GM12878 (cell line): ENCODE measurements around the gene DCLRE1B. TPM values are rescaled to one million over a fixed set of nuclear protein-coding genes. Genes with fewer than 3 reads are reported as not detected.

Experiments
- ATAC-seq: fragments of 200-7000 bp; cut with Tn5 transposase; 3 replicates; pipeline ENCODE4 v1.9.1; 2020; ENCODE audit warnings: mild to moderate bottlenecking, moderate library complexity
- BruUV-seq: library from RNA; stranded (reverse); fragments of 400-500 nt; replicated peaks from 2 replicates; lab custom pipeline; 2021; lab: Mats Ljungman, UMichigan
- CTCF ChIA-PET: fragments of 300-600 bp; sonication (Branson Sonifier 250); formaldehyde crosslinking; extraction: SDS; loops from one replicate; lab custom pipeline; 2021; ENCODE audit warnings: inconsistent platforms; lab: Yijun Ruan, JAX
- POLR2A ChIA-PET: fragments of 350-600 bp; formaldehyde crosslinking; extraction: SDS; loops from one replicate; lab custom pipeline; 2021; ENCODE audit warnings: inconsistent platforms; lab: Charles Lee
- RAD21 ChIA-PET: fragments of 300-600 bp; sonication (Branson Sonifier 250); formaldehyde crosslinking; loops from one replicate; lab custom pipeline; 2023; ENCODE audit warnings: antibody characterized with exemption; ENCODE audit not compliant: unreplicated experiment; lab: Charles Lee
- SMC1A ChIA-PET: fragments of 300-600 bp; sonication (Branson Sonifier 250); formaldehyde crosslinking; loops from one replicate; lab custom pipeline; 2023; ENCODE audit not compliant: unreplicated experiment, uncharacterized antibody; lab: Charles Lee
- DNase-seq: peaks from one replicate; pipeline ENCODE4 v3.0.0-alpha.2; 2011; ENCODE audit warnings: low read depth, low spot score
- FAIRE-seq: peaks from 3 replicates; lab custom pipeline; 2011; peaks lifted over from hg19 to GRCh38; lab: Jason Lieb, UNC
- H2AFZ ChIP-seq: 2 replicates; pipeline ENCODE4 v1.6.0; 2011; ENCODE audit warnings: low read depth, low read length, control low read depth; ENCODE audit not compliant: control insufficient read depth
- H3K27ac ChIP-seq: 2 replicates; pipeline ENCODE4 v1.5.1; 2011; ENCODE audit warnings: control low read depth; ENCODE audit not compliant: control insufficient read depth, insufficient read depth
- H3K27me3 ChIP-seq, 2 experiments: replicated peaks in 1 of 2; 2 replicates each; pipeline versions ENCODE4 v1.6.0 to v1.6.1; 2011; ENCODE audit warnings: low read length in 1 of 2; ENCODE audit not compliant: control insufficient read depth in 2 of 2, insufficient read depth in 2 of 2
- H3K36me3 ChIP-seq, 2 experiments: 2 replicates each; pipeline ENCODE4 v1.5.1; 2011; ENCODE audit warnings: low read length in 1 of 2; ENCODE audit not compliant: control insufficient read depth in 2 of 2, insufficient read depth in 2 of 2
- H3K4me1 ChIP-seq: 2 replicates; pipeline ENCODE4 v1.6.1; 2011; ENCODE audit warnings: mild to moderate bottlenecking, low read length, moderate library complexity, mixed read lengths; ENCODE audit not compliant: control insufficient read depth, insufficient read depth
- H3K4me2 ChIP-seq: 2 replicates; pipeline ENCODE4 v1.6.0; 2011; ENCODE audit warnings: control low read depth; ENCODE audit not compliant: control insufficient read depth, insufficient read depth
- H3K4me3 ChIP-seq: fragments of 200-600 bp; sonication (generic); 2 replicates; pipeline ENCODE4 v1.5.1; 2016
- H3K79me2 ChIP-seq: 2 replicates; pipeline ENCODE4 v1.6.0; 2011; ENCODE audit warnings: low read length; ENCODE audit not compliant: control insufficient read depth, insufficient read depth
- H3K9ac ChIP-seq: 2 replicates; pipeline ENCODE4 v1.8.0; 2011; ENCODE audit warnings: low read length, control low read depth, mixed read lengths; ENCODE audit not compliant: control insufficient read depth, insufficient read depth
- H3K9me3 ChIP-seq: replicated peaks from 3 replicates; pipeline ENCODE4 v1.5.1; 2011; ENCODE audit warnings: mild to moderate bottlenecking, low read length; ENCODE audit not compliant: control insufficient read depth, insufficient read depth
- H4K20me1 ChIP-seq: 2 replicates; pipeline ENCODE4 v1.6.0; 2011; ENCODE audit not compliant: control insufficient read depth, insufficient read depth
- IKZF2 ChIP-seq, 2 experiments: fragments of 450-650 bp; IDR thresholded peaks; 2 replicates each; pipeline ENCODE4 v1.6.1; 2017; ENCODE audit warnings: mild to moderate bottlenecking in 2 of 2, moderate library complexity in 2 of 2
- MTA2 ChIP-seq: fragments of 450-650 bp; IDR thresholded peaks from 2 replicates; pipeline ENCODE4 v1.6.1; 2016; ENCODE audit warnings: low read depth, mild to moderate bottlenecking, moderate library complexity
- MYC ChIP-seq: IDR thresholded peaks from 2 replicates; pipeline ENCODE4 v1.6.1; 2011; ENCODE audit warnings: mild to moderate bottlenecking, low read length, moderate library complexity, inconsistent platforms; ENCODE audit not compliant: insufficient read depth, insufficient replicate concordance, insufficient read length, severe bottlenecking
- NBN ChIP-seq: fragments of 450-650 bp; IDR thresholded peaks from 2 replicates; pipeline ENCODE4 v1.6.1; 2016
- POLR2AphosphoS2 ChIP-seq: IDR thresholded peaks from 2 replicates; pipeline ENCODE4 v1.6.1; 2011; ENCODE audit warnings: low read depth, mild to moderate bottlenecking, low read length, improper control_type of control experiment, moderate library complexity
- RAD21 ChIP-seq: IDR thresholded peaks from 2 replicates; pipeline ENCODE4 v1.6.1; 2011; ENCODE audit warnings: mild to moderate bottlenecking, low read depth, low read length, moderate library complexity; ENCODE audit not compliant: insufficient read depth
- RUNX3 ChIP-seq: IDR thresholded peaks from 2 replicates; pipeline ENCODE4 v1.6.1; 2012; ENCODE audit warnings: low read length, inconsistent platforms
- SMAD5 ChIP-seq: IDR thresholded peaks from 2 replicates; pipeline ENCODE4 v1.6.1; 2016; ENCODE audit warnings: antibody characterized with exemption, low read depth
- SRF ChIP-seq, 2 experiments: IDR thresholded peaks; 2 replicates each; pipeline ENCODE4 v1.6.1; 2011; ENCODE audit warnings: low read depth in 2 of 2, low read length in 2 of 2, mild to moderate bottlenecking in 1 of 2, moderate library complexity in 1 of 2
- TBL1XR1 ChIP-seq: IDR thresholded peaks from 2 replicates; pipeline ENCODE4 v1.6.1; 2012; ENCODE audit warnings: low read depth, low read length, improper control_type of control experiment
- TCF12 ChIP-seq: IDR thresholded peaks from 2 replicates; pipeline ENCODE4 v1.6.1; 2011; ENCODE audit warnings: low read depth, mild to moderate bottlenecking, low read length
- WGBS: methylation state at CpG from one replicate; pipeline ENCODE4 v1.1.6; 2016; ENCODE audit warnings: low lambda C conversion rate; ENCODE audit not compliant: insufficient replicate concordance, insufficient coverage; ENCODE audit errors: missing lambda C conversion rate; 5-methylcytosine and 5-hydroxymethylcytosine counted together
- in situ Hi-C: fragments of 300-500 bp; cut with MboI; formaldehyde crosslinking; loops from 9 replicates; pipeline ENCODE4 v1.14.3; 2018; ENCODE audit warnings: mixed read lengths
- intact Hi-C: fragments of 100-400 bp; cut with micrococcal nuclease; formaldehyde crosslinking; loops from one replicate; pipeline ENCODE4 v1.14.2; 2022; ENCODE audit not compliant: unreplicated experiment
- polyA plus RNA-seq, 11 experiments: library from polyadenylated mRNA; depleted of rRNA in 4 of 11; unstranded in 6 of 11; stranded (reverse) in 5 of 11; fragments of >200 nt; fragmentation: Nextera tagmentation in 4 of 11; fragmentation: Illumina TruSeq in 1 of 11; extraction: Ambion mirVana in 4 of 11; extraction: Trizol in 1 of 11; gene quantifications; 1 replicate in 1 of 11; 2 replicates in 10 of 11; pipeline versions ENCODE4 v1.2.1 to v1.2.3, GENCODE V29; 2011 to 2016; ENCODE audit warnings: inconsistent platforms in 2 of 11, missing spikeins in 2 of 11, low read depth in 1 of 11
- total RNA-seq, 4 experiments: library from RNA; depleted of rRNA in 3 of 4; stranded (reverse); fragments of >200 nt in 3 of 4; fragmentation: Illumina TruSeq in 1 of 4; extraction: Trizol in 1 of 4; gene quantifications; 2 replicates each; pipeline versions ENCODE4 v1.2.1 to v1.2.3, GENCODE V29; 2013 to 2021
- TF ChIP-seq, protein P1 (sequence below): fragments of 450-650 bp; conservative IDR thresholded peaks from 2 replicates; pipeline ENCODE4 v1.6.1; 2017; ENCODE audit warnings: mild to moderate bottlenecking, moderate library complexity
- TF ChIP-seq, protein P2 (sequence below): fragments of 450-650 bp; formaldehyde crosslinking; IDR thresholded peaks from 2 replicates; pipeline ENCODE4 v1.5.0; 2022; ENCODE audit warnings: mild to moderate bottlenecking, missing genetic modification characterization
- TF ChIP-seq, protein P3 (sequence below): IDR thresholded peaks from 2 replicates; pipeline ENCODE4 v1.6.1; 2012; ENCODE audit warnings: improper control_type of control experiment, low read depth, low read length; ENCODE audit not compliant: insufficient replicate concordance

DCLRE1B gene
- total and polyA plus RNA-seq, 10 of the 15 experiments (the other 5 are each of a cell fraction or from before 2014, with no cell fraction given) = 5.4 to 18.3 (median 13.4) TPM

DNA sequence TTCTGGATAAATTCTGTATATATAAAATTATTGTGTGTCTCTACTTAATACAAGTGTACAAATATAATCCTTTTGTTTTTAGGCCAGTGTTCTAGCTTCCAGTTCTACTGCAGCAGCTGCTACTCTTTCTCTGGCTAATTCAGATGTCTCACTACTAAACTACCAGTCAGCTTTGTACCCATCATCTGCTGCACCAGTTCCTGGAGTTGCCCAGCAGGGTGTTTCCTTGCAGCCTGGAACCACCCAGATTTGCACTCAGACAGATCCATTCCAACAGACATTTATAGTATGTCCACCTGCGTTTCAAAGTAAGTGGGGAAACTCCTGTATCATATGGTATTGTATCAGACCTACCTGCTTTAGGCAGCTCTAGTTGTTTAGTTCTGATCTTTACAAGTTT lies 52.9 kb downstream of the DCLRE1B start:
- ChIA-PET CTCF (interaction anchor here (0.9 kb wide), 1 partner anchor 180 kb away, joined by 3 read pairs; no protein-coding TSS in a partner anchor), RAD21 (interaction anchor here (1.1 kb wide), 1 partner anchor 28 kb away, joined by 3 read pairs; no protein-coding TSS in a partner anchor), POLR2A (interaction anchor here (1.1 kb wide), 1 partner anchor 10 kb away, joined by 3 read pairs; no protein-coding TSS in a partner anchor), SMC1A (interaction anchor here (1.4 to 1.5 kb wide), 2 partner anchors 9 to 10 kb away, joined by 3 to 5 read pairs; no protein-coding TSS in a partner anchor)
- no peak overlapping the region for H3K4me3 ChIP-seq
- FAIRE-seq = no peak
- ATAC-seq = no peak
- no peaks in the 10 kb centered on the region for H4K20me1 ChIP-seq
- no peak overlapping the region for H2AFZ ChIP-seq
- H3K4me1 ChIP-seq = no peaks in the 10 kb centered on the region
- no peak overlapping the region for H3K4me2 ChIP-seq
- H3K27me3 ChIP-seq = no peaks in the 10 kb centered on the region
- peaks cover 1 to 19% of the 10 kb centered on the region in 2 experiments; a peak in 3 of 4 replicates for H3K36me3 ChIP-seq
- no peak overlapping the region for H3K9ac ChIP-seq
- WGBS = 57% methylated on average over 1 of the region's 1 CpG
- H3K79me2 ChIP-seq = no peaks in the 10 kb centered on the region
- in situ Hi-C loops (no loop called here), intact Hi-C loops (no loop called here)
- H3K9me3 ChIP-seq = no peaks in the 10 kb centered on the region
- no peak overlapping the region for H3K27ac ChIP-seq
- BruUV-seq = no TSS peak
- DNase-seq = no peak
- no peak for TF ChIP-seq MTA2
- TF ChIP-seq TCF12 = no peak
- TF ChIP-seq SMAD5 = no peak
- no peak for TF ChIP-seq RUNX3
- TF ChIP-seq IKZF2 (IDR thresholded peaks at IDR 0.05) = no peak
- TF ChIP-seq, protein P1, sequence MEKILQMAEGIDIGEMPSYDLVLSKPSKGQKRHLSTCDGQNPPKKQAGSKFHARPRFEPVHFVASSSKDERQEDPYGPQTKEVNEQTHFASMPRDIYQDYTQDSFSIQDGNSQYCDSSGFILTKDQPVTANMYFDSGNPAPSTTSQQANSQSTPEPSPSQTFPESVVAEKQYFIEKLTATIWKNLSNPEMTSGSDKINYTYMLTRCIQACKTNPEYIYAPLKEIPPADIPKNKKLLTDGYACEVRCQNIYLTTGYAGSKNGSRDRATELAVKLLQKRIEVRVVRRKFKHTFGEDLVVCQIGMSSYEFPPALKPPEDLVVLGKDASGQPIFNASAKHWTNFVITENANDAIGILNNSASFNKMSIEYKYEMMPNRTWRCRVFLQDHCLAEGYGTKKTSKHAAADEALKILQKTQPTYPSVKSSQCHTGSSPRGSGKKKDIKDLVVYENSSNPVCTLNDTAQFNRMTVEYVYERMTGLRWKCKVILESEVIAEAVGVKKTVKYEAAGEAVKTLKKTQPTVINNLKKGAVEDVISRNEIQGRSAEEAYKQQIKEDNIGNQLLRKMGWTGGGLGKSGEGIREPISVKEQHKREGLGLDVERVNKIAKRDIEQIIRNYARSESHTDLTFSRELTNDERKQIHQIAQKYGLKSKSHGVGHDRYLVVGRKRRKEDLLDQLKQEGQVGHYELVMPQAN = no peak
- no peak for TF ChIP-seq POLR2AphosphoS2
- TF ChIP-seq, protein P2, sequence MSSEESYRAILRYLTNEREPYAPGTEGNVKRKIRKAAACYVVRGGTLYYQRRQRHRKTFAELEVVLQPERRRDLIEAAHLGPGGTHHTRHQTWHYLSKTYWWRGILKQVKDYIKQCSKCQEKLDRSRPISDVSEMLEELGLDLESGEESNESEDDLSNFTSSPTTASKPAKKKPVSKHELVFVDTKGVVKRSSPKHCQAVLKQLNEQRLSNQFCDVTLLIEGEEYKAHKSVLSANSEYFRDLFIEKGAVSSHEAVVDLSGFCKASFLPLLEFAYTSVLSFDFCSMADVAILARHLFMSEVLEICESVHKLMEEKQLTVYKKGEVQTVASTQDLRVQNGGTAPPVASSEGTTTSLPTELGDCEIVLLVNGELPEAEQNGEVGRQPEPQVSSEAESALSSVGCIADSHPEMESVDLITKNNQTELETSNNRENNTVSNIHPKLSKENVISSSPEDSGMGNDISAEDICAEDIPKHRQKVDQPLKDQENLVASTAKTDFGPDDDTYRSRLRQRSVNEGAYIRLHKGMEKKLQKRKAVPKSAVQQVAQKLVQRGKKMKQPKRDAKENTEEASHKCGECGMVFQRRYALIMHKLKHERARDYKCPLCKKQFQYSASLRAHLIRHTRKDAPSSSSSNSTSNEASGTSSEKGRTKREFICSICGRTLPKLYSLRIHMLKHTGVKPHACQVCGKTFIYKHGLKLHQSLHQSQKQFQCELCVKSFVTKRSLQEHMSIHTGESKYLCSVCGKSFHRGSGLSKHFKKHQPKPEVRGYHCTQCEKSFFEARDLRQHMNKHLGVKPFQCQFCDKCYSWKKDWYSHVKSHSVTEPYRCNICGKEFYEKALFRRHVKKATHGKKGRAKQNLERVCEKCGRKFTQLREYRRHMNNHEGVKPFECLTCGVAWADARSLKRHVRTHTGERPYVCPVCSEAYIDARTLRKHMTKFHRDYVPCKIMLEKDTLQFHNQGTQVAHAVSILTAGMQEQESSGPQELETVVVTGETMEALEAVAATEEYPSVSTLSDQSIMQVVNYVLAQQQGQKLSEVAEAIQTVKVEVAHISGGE = no peak
- no peak for TF ChIP-seq SRF (IDR thresholded peaks at IDR 0.05; ENCODE audit: low read depth in 2 of 2, low read length in 2 of 2)
- TF ChIP-seq, protein P3, sequence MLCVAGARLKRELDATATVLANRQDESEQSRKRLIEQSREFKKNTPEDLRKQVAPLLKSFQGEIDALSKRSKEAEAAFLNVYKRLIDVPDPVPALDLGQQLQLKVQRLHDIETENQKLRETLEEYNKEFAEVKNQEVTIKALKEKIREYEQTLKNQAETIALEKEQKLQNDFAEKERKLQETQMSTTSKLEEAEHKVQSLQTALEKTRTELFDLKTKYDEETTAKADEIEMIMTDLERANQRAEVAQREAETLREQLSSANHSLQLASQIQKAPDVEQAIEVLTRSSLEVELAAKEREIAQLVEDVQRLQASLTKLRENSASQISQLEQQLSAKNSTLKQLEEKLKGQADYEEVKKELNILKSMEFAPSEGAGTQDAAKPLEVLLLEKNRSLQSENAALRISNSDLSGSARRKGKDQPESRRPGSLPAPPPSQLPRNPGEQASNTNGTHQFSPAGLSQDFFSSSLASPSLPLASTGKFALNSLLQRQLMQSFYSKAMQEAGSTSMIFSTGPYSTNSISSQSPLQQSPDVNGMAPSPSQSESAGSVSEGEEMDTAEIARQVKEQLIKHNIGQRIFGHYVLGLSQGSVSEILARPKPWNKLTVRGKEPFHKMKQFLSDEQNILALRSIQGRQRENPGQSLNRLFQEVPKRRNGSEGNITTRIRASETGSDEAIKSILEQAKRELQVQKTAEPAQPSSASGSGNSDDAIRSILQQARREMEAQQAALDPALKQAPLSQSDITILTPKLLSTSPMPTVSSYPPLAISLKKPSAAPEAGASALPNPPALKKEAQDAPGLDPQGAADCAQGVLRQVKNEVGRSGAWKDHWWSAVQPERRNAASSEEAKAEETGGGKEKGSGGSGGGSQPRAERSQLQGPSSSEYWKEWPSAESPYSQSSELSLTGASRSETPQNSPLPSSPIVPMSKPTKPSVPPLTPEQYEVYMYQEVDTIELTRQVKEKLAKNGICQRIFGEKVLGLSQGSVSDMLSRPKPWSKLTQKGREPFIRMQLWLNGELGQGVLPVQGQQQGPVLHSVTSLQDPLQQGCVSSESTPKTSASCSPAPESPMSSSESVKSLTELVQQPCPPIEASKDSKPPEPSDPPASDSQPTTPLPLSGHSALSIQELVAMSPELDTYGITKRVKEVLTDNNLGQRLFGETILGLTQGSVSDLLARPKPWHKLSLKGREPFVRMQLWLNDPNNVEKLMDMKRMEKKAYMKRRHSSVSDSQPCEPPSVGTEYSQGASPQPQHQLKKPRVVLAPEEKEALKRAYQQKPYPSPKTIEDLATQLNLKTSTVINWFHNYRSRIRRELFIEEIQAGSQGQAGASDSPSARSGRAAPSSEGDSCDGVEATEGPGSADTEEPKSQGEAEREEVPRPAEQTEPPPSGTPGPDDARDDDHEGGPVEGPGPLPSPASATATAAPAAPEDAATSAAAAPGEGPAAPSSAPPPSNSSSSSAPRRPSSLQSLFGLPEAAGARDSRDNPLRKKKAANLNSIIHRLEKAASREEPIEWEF = no peak
- TF ChIP-seq RAD21 = no peak
- no peak for TF ChIP-seq MYC
- TF ChIP-seq NBN = no peak
- TF ChIP-seq TBL1XR1 = no peak
